Measurements from ENCODE around the gene XAGE3.

DNA sequence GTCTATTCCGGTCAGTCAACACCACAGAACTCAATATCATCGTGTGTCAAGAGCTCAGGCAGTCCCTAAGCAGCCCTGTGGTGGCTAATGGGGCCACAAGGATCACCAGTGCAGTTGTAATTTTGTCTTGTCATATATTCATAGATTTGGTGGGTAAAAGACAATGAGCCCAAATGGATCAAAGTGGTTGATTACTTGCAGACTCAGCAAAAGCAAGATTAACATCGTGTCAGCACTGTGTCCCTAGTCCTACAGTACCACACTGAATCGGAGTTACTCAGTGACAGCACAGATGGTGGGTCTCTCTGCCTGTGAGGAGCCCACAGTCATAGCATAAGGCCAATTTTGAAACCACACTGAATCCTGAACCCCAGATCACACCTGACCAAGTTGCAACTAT lies 48.1 kb downstream of the XAGE3 start:
- TF ChIP-seq CTCF (conservative IDR thresholded peaks at IDR 0.05 in 1 of 2, IDR thresholded peaks at IDR 0.05 in 1 of 2; ENCODE audit: low read depth in 1 of 2, low read length in 2 of 2) (no peak), EZH2 (IDR thresholded peaks at IDR 0.05; ENCODE audit: low read length, missing control alignments) (no peak)
